ENCODE data around the gene COMMD6.

GRCh38 chr13:75569576-75569975 is 31.9 kb upstream of the COMMD6 start:
- TF ChIP-seq CTCF (IDR thresholded peaks at IDR 0.05; ENCODE audit: insufficient read depth, low read depth, low read length) = no peak
- no peak for TF ChIP-seq EZH2 (IDR thresholded peaks at IDR 0.05; ENCODE audit: insufficient read depth, low read length)
